Bronchial epithelial cell (primary cell): Measurements from ENCODE around the gene SYPL2. TPM values are rescaled to one million over a fixed set of nuclear protein-coding genes. Genes with fewer than 3 reads are reported as not detected.

Experiments used
- DNase-seq: peaks from one replicate; pipeline ENCODE4 v3.0.0-alpha.2; 2010; ENCODE audit warnings: low read depth
- FAIRE-seq: peaks from 2 replicates; lab custom pipeline; 2011; peaks lifted over from hg19 to GRCh38; lab: Jason Lieb, UNC
- H3K27me3 ChIP-seq: 2 replicates; pipeline ENCODE4 v1.5.1; 2011; ENCODE audit warnings: low read length; ENCODE audit not compliant: control insufficient read depth, insufficient read depth
- H3K36me3 ChIP-seq: 2 replicates; pipeline ENCODE4 v1.5.1; 2011; ENCODE audit warnings: low read length; ENCODE audit not compliant: control insufficient read depth, insufficient read depth
- H3K4me3 ChIP-seq: 2 replicates; pipeline ENCODE4 v1.5.1; 2011; ENCODE audit warnings: mild to moderate bottlenecking, low read depth, low read length, control low read depth
- CTCF ChIP-seq: IDR thresholded peaks from 2 replicates; pipeline ENCODE4 v1.5.1; 2011; ENCODE audit warnings: mild to moderate bottlenecking, moderate library complexity, low read length, control low read depth, inconsistent platforms; ENCODE audit not compliant: insufficient read depth, severe bottlenecking
- total RNA-seq: library from RNA; depleted of rRNA; stranded (reverse); fragments of >200 nt; gene quantifications from 2 replicates; pipeline ENCODE4 v1.2.1, GENCODE V29; 2014

Gene SYPL2
- total RNA-seq, 1 donor from 2014 or later = not detected

DNA sequence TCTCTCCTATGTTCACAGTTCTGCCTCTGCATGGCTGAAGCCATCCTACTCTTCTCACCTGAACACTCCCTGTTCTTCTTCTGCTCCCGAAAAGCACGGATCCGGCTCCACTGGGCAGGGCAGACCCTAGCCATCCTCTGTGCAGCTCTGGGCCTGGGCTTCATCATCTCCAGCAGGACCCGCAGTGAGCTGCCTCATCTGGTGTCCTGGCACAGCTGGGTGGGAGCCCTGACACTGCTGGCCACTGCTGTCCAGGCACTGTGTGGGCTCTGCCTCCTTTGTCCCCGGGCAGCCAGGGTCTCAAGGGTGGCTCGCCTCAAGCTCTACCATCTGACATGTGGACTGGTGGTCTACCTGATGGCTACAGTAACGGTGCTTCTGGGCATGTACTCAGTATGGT, 29.4 kb downstream of the SYPL2 start:
- peaks cover 17% of the 10 kb centered on the region for H3K36me3 ChIP-seq
- no peak for TF ChIP-seq CTCF
- H3K27me3 ChIP-seq = no peaks in the 10 kb centered on the region
- FAIRE-seq (no peak), DNase-seq (no peak)
- H3K4me3 ChIP-seq = no peak overlapping the region

DNA sequence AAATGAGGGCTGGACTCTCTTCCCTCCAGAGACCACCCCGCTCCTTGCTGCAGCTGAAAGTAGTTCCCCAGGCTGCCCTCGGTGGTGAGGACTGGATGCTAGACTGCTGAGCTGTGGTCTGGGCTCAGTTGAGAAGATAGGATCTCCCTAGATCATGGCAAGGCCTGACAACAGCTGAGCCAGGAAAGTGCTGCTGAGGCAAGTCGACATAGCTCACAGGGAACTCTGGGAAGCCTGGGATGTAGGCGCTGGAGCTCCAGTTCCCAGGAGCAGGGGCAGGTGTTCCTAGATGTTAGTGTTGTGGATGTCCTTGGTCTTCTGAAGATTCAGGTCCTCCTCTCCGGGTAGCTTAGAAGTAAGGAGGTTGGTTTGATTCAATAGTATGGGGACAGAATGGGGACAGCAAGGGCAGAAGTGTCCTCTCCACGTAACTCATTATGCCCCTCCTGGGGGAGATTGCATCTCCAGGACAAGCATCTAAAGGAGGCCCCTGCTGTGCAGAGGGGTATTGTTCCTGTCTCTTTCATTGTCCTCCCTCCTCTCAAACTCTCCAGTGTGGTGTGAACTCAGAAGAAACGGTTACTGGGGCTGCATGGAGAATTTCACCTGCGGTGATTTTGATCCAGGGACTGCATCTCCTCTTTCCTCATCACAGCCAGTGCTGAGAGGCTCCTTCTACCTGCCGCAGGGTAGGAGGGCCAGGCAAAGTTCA, 31.3 kb downstream of the SYPL2 start:
- no peak for TF ChIP-seq CTCF
- no peaks in the 10 kb centered on the region for H3K27me3 ChIP-seq
- peaks cover 15% of the 10 kb centered on the region for H3K36me3 ChIP-seq
- DNase-seq (no peak), FAIRE-seq (no peak)
- no peak overlapping the region for H3K4me3 ChIP-seq

- H3K4me3 ChIP-seq = no peak overlapping the region
- TF ChIP-seq CTCF = peak; percentile 72
- FAIRE-seq (no peak), DNase-seq (no peak)
- H3K27me3 ChIP-seq = no peaks in the 10 kb centered on the region
- H3K36me3 ChIP-seq = peaks cover 15% of the 10 kb centered on the region
These were observed 31.9 kb downstream of the SYPL2 start for GRCh38 chr1:109498161-109498801.

GRCh38 chr1:109499081-109499480, 32.7 kb downstream of the SYPL2 start:
- FAIRE-seq = no peak
- TF ChIP-seq CTCF = no peak
- DNase-seq = peak; percentile 40
- H3K36me3 ChIP-seq = peaks cover 15% of the 10 kb centered on the region
- H3K4me3 ChIP-seq = no peak overlapping the region
- H3K27me3 ChIP-seq = no peaks in the 10 kb centered on the region

DNA sequence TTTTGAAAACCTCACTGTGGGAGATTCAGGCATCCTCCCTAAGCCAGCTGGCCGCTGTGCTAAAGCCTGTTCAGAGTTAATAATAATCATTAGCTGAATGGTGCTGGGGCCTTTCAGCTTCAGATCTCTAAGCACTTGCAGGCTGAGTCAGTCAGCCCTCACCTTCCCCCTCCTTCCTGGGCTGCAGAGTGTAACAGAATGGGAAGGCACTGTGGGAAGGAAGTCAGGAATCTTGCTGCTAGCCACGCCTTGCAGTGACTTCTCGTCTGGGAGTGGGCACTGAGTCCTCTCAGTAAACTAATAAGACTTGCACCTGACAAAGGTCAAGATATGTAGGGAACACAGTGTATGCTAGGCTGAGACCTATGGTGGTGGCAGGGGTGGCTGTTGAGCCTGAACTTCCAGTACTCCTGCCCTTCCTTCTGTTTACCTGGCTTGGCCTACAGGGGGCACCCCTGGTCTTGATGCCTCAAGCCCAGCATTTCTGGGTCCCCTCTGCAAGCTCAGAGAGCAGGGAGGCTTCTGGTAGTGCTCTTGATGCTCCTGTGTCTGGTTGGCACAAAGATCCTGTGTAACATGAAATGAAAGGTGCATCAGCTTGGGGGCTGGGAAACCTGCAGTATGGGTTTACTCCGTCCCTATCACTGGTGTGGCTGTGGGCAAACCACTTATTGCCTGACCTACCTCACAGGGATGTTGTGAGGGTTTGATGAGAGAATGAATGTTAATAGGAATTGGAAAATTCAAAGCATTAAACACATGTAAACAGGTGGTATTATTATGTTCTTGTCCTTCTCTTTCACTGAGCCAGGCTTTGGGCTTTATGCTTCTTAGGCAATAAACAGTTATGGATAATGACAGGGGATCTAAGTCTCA, 33.6 kb downstream of the SYPL2 start:
- TF ChIP-seq CTCF = peak; percentile 67
- FAIRE-seq (no peak), DNase-seq (peak; percentile 74)
- H3K4me3 ChIP-seq = no peak overlapping the region
- peaks cover 15% of the 10 kb centered on the region for H3K36me3 ChIP-seq
- H3K27me3 ChIP-seq = no peaks in the 10 kb centered on the region
